KOPT-K1 (cell line): ENCODE data around the gene GRIN2C.
"Not testable (repeated sequence)": the region's sequence is repeated elsewhere in the genome, so short reads cannot be mapped to it uniquely, and the experiment has no call there.

ENCODE experiments used
- H3K27ac ChIP-seq: fragments of 200-600 bp; sonication (generic); 2 replicates; pipeline ENCODE4 v1.5.1; 2016; ENCODE audit warnings: antibody characterized with exemption, mild to moderate bottlenecking, low read depth, low read length; ENCODE audit not compliant: poor library complexity, severe bottlenecking
- H3K36me3 ChIP-seq: fragments of 200-600 bp; sonication (generic); 2 replicates; pipeline ENCODE4 v1.5.1; 2017; ENCODE audit warnings: antibody characterized with exemption, mild to moderate bottlenecking, low read length, moderate library complexity; ENCODE audit not compliant: insufficient read depth
- H3K9me3 ChIP-seq: fragments of 200-600 bp; sonication (generic); 2 replicates; pipeline ENCODE4 v1.5.1; 2017; ENCODE audit warnings: antibody characterized with exemption, low read length, mild to moderate bottlenecking; ENCODE audit not compliant: insufficient read depth, poor library complexity, severe bottlenecking

GRIN2C gene

GRCh38 chr17:74859459-74860228, at the start of gene GRIN2C:
GRIN2C (minus strand) TSS chr17:74859885; CDS start chr17:74855092, 4,793 bp downstream.
- no peak within 1 kb of the TSS for H3K27ac ChIP-seq
- H3K36me3 ChIP-seq: 0 out of 2 replicates have a peak, but pooled peaks cover 5% of the 10 kb centered on the region
- no peaks in the 10 kb centered on the region for H3K9me3 ChIP-seq

- H3K36me3 ChIP-seq, H3K27ac ChIP-seq, H3K9me3 ChIP-seq: not testable (repeated sequence)
Measured at GRCh38 chr17:74909097-74909496, 49.4 kb upstream of the GRIN2C start.

GRCh38 chr17:74907012-74907411, 47.3 kb upstream of the GRIN2C start:
- Histone ChIP-seq H3K27ac (no peak overlapping the region), H3K36me3 (no peaks in the 10 kb centered on the region), H3K9me3 (no peaks in the 10 kb centered on the region)

GRCh38 chr17:74906214-74906793, 46.6 kb upstream of the GRIN2C start:
- H3K9me3 ChIP-seq, H3K27ac ChIP-seq, H3K36me3 ChIP-seq: not testable (repeated sequence)

GRCh38 chr17:74904687-74905409, 45.2 kb upstream of the GRIN2C start:
- no peaks in the 10 kb centered on the region for H3K36me3 ChIP-seq
- H3K27ac ChIP-seq: no peak overlapping the region
- H3K9me3 ChIP-seq: no peaks in the 10 kb centered on the region

- Histone ChIP-seq H3K9me3 (no peaks in the 10 kb centered on the region), H3K27ac (no peak overlapping the region), H3K36me3 (no peaks in the 10 kb centered on the region)
Measured at GRCh38 chr17:74903671-74904070, 44.0 kb upstream of the GRIN2C start.

GRCh38 chr17:74903034-74903433, 43.3 kb upstream of the GRIN2C start:
- H3K27ac ChIP-seq: no peak overlapping the region
- no peaks in the 10 kb centered on the region for H3K9me3 ChIP-seq
- no peaks in the 10 kb centered on the region for H3K36me3 ChIP-seq

GRCh38 chr17:74901353-74902135, 41.9 kb upstream of the GRIN2C start:
- Histone ChIP-seq H3K9me3 (no peaks in the 10 kb centered on the region), H3K27ac (no peak overlapping the region), H3K36me3 (no peaks in the 10 kb centered on the region)

GRCh38 chr17:74900208-74900607, 40.5 kb upstream of the GRIN2C start:
- Histone ChIP-seq H3K9me3 (no peaks in the 10 kb centered on the region), H3K27ac (no peak overlapping the region), H3K36me3 (no peaks in the 10 kb centered on the region)

- Histone ChIP-seq H3K27ac (no peak overlapping the region), H3K9me3 (no peaks in the 10 kb centered on the region), H3K36me3 (no peaks in the 10 kb centered on the region)
Measured at GRCh38 chr17:74898376-74898946, 38.8 kb upstream of the GRIN2C start.

GRCh38 chr17:74893936-74894671, 34.4 kb upstream of the GRIN2C start:
- H3K36me3 ChIP-seq: no peaks in the 10 kb centered on the region
- H3K27ac ChIP-seq: no peak overlapping the region
- H3K9me3 ChIP-seq: no peaks in the 10 kb centered on the region

GRCh38 chr17:74892974-74893911, 33.6 kb upstream of the GRIN2C start, which contains the start of gene FADS6:
FADS6 (minus strand) TSS chr17:74893633; CDS start chr17:74893595, 38 bp downstream.
- Histone ChIP-seq H3K27ac (no peak within 1 kb of the TSS), H3K9me3 (no peaks in the 10 kb centered on the region), H3K36me3 (no peaks in the 10 kb centered on the region)
